NCI-H1092 treated with DMSO at 0.1 percent for 48 hours (cell line): ENCODE data around the gene GABRB1.

Source experiments
- DNase-seq: peaks from one replicate; lab custom pipeline; 2025; lab: John Stamatoyannopoulos, UW

The GABRB1 gene

GRCh38 chr4:47031011-47031678 lies at the start of gene GABRB1:
Gene GABRB1, plus strand, starts transcription at chr4:47031567.
- no peak for DNase-seq

GRCh38 chr4:46984781-46985180 lies 46.6 kb upstream of the GABRB1 start:
- DNase-seq = no peak

DNA sequence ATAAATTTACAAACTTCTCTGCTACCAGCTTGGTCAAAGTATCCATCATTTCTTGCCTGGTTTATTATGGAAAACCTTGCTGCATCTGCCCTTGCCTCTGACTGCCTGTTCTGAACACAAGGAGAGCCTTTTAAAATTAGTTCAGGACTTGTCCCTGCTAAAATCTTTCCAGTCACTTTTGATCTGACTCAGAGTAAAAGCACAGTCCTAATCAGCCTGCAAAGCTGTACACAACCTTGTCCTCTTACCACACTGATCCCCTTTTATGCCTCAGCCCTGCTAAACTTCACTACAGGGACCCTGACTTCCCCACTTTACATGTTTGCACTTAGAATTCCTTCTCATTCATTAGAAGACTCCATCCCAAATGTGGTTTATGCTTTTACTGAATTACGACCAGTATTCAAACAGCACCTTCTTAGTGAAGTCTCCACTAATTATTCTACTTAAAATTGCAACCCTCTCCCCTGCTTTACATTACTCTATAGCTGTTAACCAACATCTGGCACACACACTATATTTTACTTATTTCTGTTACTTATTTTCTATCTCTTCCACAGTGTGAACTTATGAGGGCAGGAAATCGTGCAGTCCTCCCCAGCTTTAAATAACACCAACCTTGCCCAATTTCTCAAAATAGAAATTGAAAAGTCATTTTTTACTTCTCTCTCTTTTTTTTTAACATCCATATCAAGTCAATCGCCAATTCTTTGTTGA lies 44.3 kb upstream of the GABRB1 start:
- DNase-seq = no peak

DNA sequence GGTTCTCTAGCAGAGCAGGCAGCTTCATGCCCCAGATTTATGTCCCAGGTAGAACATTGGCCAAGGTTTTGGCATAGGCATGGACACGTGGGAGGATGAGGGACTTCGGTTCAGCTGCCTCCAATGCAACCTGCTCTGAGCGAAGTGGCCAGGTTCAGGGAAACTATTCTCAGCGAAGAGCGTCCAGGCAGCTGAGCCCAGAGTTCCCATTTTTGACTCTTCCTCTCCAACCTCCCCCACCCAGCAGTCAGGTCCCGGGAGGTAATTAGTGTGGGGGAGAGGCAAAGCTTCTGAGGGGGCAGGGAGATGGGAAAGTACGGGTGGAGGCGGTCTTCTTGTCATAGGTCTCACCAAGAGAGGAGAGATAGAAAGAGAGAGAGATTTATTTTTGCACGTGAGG lies 39.0 kb upstream of the GABRB1 start:
- no peak for DNase-seq

DNA sequence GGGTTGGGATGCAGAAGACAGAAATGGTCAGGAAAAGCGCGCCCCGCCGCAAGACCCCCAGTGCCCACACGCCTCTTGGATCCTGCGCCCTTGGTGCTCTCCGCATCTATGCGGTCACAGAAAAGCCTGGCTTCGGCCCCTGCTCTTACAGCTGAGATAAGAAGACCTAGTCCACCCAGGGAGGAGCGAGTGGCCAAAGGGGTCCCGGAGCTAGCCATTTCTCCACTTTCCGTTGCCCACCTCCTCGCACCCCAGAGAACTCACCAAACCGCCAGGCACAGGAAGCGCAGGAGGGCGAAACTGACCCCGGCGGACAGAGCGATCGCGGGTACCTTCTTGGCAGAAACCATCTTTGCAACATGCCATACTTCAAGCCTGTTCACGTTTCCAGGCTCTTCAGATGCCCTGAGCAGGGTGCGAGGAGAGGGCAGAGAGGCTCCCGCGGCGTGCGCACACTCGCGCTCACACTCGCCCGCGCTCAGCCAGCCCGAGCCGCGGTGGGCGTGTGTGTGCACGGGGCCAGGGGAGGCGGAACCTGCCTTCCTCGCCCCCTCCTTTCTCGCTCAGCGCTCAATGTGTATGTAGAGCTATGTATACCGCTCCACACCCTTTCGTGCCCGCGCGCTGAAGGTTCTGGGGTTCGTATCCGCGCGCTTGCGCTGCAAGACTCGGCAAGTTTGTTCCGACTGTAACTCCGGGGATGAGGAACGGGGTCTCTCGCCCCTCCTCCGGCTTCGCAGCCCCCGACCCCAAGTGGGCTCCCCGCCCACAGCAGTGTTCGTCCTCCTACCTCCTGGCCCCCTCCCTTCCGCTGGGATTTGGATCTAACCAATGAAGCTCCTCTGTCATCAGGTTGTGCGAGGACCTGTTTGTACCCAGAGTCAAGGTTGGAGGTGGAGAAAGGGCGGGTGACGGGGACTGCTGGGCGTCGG lies 38.0 kb upstream of the GABRB1 start, which contains the start of gene GABRA4:
TSS of gene GABRA4 (minus strand) at position 507 of the 932 bp plus-strand sequence. CDS start at position 350, 157 bp downstream.
- no peak for DNase-seq

DNA sequence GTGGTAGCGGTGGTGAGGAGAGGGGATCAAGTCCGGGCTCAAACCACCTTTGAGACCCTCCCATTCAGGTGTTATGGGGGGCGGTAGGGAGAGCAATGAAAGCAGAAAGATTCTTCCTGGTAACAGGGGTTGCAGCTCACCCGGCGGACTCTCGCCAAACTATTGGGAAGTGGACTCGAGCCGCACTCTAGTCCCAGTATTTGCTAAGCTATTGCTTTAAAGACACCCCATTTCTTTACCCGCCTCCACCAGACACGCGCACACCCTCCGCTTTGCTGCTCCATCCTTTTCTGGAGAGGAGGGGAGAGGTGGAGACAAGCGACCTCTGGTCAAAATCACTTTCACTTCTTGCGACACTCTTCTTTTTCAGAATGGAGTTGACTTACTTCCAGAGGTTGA lies 37.4 kb upstream of the GABRB1 start:
- no peak for DNase-seq

GRCh38 chr4:46999566-46999965 lies 31.8 kb upstream of the GABRB1 start:
- DNase-seq = no peak

DNA sequence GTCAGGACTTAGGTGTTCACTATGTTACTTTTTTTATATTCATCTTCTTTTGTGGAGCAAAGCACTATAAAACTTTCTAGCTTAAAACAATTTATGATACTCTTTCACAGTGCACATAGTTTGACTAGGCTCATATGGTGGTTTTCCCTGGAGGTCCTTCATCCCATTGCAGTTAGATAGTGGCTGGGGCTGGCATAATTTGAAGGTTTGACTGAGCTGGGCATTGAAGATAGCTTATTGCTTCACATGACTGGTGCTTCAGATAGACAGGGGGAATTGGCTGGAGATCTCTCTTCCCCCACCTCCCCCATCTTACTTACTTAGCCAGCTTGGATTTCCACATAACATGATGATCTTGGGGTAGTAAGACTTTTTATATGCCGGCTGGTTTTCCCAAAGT lies 31.0 kb upstream of the GABRB1 start:
- DNase-seq = no peak

GRCh38 chr4:47002580-47002979 lies 28.8 kb upstream of the GABRB1 start:
- no peak for DNase-seq

DNA sequence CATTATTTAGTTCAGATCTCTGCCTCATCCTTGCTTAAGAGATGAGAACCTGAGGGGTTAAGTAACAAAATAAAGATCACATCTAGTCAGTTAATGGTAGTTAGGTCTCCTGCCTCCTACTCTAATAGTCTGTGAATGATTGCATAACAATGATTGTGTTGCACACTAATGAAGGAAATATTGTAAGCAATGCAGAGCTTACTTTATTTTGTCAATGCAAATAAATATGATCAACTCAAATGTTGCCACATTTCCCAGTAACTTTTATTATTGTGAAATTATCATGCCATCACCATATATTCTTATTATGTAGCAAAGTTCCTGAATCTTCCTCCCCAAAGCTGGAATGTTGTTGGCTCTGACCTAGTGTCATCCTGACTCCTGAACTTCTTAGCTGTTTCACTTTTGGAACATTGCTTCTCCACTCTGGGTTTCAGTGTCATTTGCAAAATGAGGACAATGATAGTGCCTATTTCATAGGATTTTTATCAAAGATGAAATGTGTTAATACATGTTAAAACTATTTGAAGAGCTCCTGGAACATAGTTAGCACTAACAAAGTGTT lies 20.9 kb upstream of the GABRB1 start:
- no peak for DNase-seq

DNA sequence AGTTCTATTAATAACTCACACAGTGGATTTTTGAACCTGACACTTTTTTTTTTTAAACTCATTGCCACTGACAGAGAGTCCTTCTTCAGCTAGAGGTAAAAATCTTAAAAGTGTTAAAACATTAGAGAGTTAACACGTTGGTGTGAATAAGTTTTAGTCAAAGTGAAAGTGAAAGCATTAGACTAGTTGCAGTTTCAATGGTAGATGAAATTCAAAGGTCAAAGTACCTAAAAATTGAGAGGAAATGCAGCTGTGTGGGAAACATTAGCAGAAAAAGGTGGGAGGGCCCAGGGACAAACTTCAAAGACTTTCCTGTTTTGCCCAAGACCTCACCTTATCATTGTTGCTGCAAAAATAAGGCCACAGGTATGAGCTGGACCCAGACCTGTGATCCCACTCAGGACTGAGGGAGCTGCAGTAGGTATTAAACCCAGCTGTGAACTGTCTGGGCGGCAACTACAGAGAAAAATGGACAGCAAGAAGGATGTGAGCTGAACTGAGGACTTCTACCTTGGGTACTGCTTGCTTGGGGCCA lies 20.4 kb upstream of the GABRB1 start:
- no peak for DNase-seq

DNA sequence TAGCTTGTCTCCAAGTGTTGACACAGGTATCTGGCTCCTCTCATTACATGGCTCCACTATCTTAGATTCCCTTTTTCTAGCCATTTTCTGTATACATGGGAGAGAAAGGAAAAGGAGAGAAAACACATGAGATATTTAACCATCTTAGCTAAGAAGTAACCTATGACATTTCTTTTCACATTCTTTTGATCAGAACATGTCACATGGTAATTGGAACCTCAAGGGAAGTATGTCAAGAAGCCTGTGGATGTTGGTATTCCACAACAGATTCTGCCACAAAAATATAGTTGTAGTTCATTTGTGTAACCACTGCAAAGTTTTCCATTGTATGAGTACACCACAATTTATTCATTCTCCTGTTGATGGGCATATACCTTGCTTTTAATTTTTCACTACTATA lies 18.7 kb upstream of the GABRB1 start:
- DNase-seq = no peak

GRCh38 chr4:47013373-47013772 lies 18.0 kb upstream of the GABRB1 start:
- no peak for DNase-seq

GRCh38 chr4:47017081-47017480 lies 14.3 kb upstream of the GABRB1 start:
- no peak for DNase-seq

GRCh38 chr4:47017494-47017893 lies 13.9 kb upstream of the GABRB1 start:
- no peak for DNase-seq

DNA sequence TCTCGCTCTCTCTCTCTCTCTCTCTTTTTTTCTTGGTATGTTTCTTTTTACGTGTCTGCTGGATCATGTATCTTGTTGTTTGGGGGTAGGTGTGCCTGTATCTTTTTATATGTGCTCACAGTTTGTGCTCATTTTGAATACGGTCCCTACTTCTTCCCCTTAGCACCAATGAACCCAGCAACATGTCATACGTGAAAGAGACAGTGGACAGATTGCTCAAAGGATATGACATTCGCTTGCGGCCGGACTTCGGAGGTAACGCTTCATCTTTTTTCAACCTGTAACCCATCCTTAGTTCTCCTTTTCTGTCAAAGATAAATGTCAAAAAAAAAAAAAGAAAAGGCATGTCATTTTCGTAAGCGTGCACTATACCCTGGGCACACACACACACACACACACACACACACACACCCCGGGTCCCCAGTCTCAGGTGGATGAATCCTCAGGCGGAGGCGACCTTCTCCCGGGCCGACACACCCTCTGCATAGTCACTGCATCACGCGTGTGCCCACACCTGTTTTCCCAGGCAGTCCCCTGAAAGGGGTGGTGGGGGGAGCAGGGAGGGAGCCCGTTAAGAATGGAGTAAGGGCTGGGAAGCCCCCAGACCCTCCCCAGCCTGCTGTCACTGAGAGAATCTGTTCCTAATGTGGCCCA lies 511 bp downstream of the GABRB1 start:
- DNase-seq = no peak

DNA sequence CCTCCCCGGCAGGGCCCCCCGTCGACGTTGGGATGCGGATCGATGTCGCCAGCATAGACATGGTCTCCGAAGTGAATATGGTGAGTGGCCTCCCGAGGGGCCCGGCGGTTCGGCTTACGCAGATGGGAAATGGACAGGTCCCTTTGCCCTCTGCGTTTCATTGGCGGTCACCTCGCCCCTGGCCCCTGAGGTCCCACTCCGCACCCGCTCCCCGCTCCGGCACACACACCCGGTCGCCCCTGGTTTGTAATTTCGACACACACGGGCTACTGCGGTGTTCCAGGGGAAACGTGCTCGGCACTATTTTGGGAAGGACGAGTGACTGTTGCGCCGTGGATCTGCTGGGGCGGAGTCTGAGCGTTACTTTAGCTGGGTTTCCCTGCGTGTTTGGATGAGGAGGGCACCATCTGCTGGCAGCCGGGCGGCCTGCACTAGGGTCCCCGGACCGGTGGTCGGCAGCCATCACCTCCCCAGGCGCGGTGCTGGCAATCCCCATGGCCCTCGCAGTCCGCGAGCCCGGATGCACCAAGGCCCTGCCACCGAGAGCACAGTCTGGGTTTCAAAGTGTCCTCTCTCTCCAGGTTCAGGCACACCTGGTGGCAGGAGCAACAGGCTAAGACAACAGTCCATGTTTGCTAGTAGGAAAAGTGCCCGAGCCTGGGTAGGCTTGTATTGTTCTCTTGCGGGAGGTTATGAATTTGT lies 1.2 kb downstream of the GABRB1 start:
- DNase-seq = peak; percentile 33

DNA sequence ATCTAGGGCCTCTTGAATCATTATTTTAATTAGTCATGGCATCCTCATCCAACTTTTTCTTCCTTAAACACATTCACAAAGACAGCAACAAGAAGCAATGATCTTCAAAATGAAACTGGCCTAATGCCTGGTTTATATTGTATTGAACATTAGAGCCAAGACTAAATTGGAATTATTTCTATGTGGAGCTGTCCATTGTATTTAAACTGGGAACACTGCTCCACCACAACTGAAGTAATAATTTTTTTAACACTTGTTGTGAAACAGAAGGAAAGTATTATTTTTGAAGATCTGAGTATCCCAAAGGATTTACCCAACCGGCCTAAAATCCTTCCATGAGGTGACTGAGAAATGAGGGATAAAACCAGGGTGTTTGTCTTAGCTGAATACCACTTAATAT lies 6.9 kb downstream of the GABRB1 start:
- DNase-seq = no peak

DNA sequence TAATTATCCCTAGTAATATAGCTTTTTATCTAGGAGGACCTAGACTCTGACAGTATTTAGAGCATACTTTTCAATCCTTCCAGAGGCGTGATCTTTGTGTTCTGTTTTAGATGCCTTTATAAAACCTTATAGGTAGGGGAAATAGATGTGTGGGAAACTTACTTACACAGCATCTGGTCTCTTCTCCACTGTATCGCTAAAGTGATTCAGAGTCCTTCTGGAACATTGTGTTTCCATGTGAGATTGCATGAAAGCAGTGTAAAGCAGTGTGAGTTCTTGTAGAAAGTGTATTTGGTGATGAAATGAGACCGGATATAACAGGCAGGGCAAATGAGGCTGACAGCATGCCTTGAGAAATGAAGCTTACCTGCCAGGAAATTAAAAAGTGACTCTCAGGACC lies 9.5 kb downstream of the GABRB1 start:
- no peak for DNase-seq

- DNase-seq = no peak
Observed at GRCh38 chr4:47043821-47044220, 12.5 kb downstream of the GABRB1 start.

- no peak for DNase-seq
Observed at GRCh38 chr4:47045261-47045660, 13.9 kb downstream of the GABRB1 start.
